GM19239 (cell line): ENCODE measurements around the gene XKRX.

Experiments
- DNase-seq: peaks from one replicate; pipeline ENCODE4 v3.0.0; 2011; ENCODE audit warnings: low spot score; ENCODE audit not compliant: insufficient read length
- FAIRE-seq: peaks from 2 replicates; lab custom pipeline; 2011; peaks lifted over from hg19 to GRCh38; lab: Jason Lieb, UNC

The XKRX gene

GRCh38 chrX:100904433-100904832 is 24.3 kb downstream of the XKRX start:
- FAIRE-seq (no peak), DNase-seq (no peak)

GRCh38 chrX:100895365-100896075 is 33.2 kb downstream of the XKRX start:
- DNase-seq (no peak), FAIRE-seq (peak; percentile 89)

DNA sequence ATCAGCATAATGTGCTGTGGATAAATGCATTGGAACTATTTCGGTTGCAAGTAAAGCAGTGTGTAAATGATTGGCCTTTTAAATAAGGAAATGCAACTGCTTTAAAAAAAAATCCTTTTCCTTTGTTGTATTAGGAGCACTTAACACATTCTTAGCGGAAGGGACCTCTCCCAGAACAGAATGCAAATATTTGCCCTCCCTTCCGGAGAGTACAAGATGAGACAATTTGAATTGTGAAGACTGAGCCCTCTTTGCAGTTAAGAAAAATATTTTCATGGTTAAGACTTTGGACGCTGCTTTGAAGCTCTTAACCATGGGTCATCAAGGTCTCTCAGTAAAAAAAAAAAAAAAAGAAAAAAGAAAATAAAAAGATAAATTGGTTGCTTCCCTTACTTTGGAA is 45.1 kb downstream of the XKRX start:
- no peak for DNase-seq
- FAIRE-seq = no peak

DNA sequence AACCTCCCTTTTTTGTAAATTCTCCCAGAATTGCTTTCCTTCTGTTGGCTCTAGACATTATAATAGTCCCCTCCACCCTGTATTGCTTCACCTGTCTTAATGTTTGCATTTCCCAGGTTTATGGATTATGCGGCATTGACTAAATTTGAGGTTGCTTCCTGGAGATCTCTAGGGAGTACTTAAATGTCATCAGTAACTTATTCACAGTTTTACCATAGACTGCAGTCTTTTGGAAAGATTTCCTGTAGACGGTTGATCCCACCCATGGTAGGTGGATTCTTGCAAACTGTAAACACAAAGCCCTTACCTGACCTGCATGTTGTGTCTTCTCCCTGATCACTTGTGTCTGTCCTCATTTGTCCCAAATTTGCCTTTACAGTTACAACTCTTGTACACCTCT is 48.3 kb downstream of the XKRX start:
- FAIRE-seq (no peak), DNase-seq (no peak)

GRCh38 chrX:100874325-100874724 is 54.4 kb downstream of the XKRX start, which contains the start of gene NOX1:
NOX1 (minus strand) TSS chrX:100874359; CDS start chrX:100874139, 220 bp downstream.
- DNase-seq (no peak), FAIRE-seq (peak; percentile 39)

- DNase-seq (no peak), FAIRE-seq (no peak)
These were observed 56.8 kb downstream of the XKRX start for GRCh38 chrX:100871594-100872560.

DNA sequence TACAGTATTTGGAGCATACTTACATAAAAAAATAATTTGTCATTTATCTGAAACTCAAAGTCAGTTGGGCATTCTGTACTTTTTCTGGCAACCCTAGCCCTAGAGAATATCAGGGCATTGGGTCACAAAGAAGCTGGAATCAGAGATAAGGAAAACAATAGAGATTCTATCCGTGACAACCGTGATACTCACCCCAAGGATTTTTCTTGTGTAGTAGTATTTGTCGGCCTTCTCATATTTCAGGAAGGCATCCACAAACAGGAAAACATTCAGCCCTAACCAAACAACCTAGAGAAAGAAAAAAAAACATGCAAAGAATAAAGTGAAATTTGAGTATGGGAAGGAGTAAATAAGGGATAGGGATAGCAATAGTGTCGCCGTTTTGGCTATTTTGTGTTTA is 58.2 kb downstream of the XKRX start:
- no peak for FAIRE-seq
- no peak for DNase-seq

- FAIRE-seq (no peak), DNase-seq (no peak)
These were observed 60.4 kb downstream of the XKRX start for GRCh38 chrX:100868273-100868672.

- FAIRE-seq (no peak), DNase-seq (no peak)
These were observed 63.9 kb downstream of the XKRX start for GRCh38 chrX:100864657-100865391.
